A204.1 (cell line): Measurements from ENCODE around the gene AFG3L2.
A peak's percentile ranks its signal among the peaks of the same experiment; 100 is the strongest.

ENCODE experiments used
- FAIRE-seq: peaks from 2 replicates; lab custom pipeline; 2012; peaks lifted over from hg19 to GRCh38; lab: Jason Lieb, UNC

The AFG3L2 gene

GRCh38 chr18:12324991-12325725 lies 51.9 kb downstream of the AFG3L2 start:
- no peak for FAIRE-seq

- FAIRE-seq: no peak
Observed at GRCh38 chr18:12321333-12321732, 55.7 kb downstream of the AFG3L2 start.

GRCh38 chr18:12318857-12319256 lies 58.2 kb downstream of the AFG3L2 start:
- FAIRE-seq: no peak

- FAIRE-seq: no peak
Observed at GRCh38 chr18:12318334-12318697, 58.7 kb downstream of the AFG3L2 start.

- no peak for FAIRE-seq
Observed at GRCh38 chr18:12317664-12318333, 59.2 kb downstream of the AFG3L2 start.

- no peak for FAIRE-seq
Observed at GRCh38 chr18:12315911-12316310, 61.1 kb downstream of the AFG3L2 start.

GRCh38 chr18:12315490-12315889 lies 61.5 kb downstream of the AFG3L2 start:
- FAIRE-seq: no peak

- peak; percentile 34 for FAIRE-seq
Observed at GRCh38 chr18:12314591-12315305, 62.3 kb downstream of the AFG3L2 start.

- FAIRE-seq: no peak
Observed at GRCh38 chr18:12313530-12314245, 63.3 kb downstream of the AFG3L2 start.

GRCh38 chr18:12312976-12313375 lies 64.1 kb downstream of the AFG3L2 start:
- no peak for FAIRE-seq

- FAIRE-seq: no peak
Observed at GRCh38 chr18:12310762-12311161, 66.3 kb downstream of the AFG3L2 start.

- no peak for FAIRE-seq
Observed at GRCh38 chr18:12309683-12310198, 67.3 kb downstream of the AFG3L2 start.

- no peak for FAIRE-seq
Observed at GRCh38 chr18:12308386-12309100, 68.5 kb downstream of the AFG3L2 start.

- FAIRE-seq: no peak
Observed at GRCh38 chr18:12307701-12308385, 69.2 kb downstream of the AFG3L2 start, which contains the start of gene TUBB6. TSS of gene TUBB6 (plus strand) at chr18:12308241. CDS start at chr18:12308293, 52 bp downstream.

- no peak for FAIRE-seq
Observed at GRCh38 chr18:12306752-12307700, 70.0 kb downstream of the AFG3L2 start.

GRCh38 chr18:12305930-12306629 lies 70.9 kb downstream of the AFG3L2 start:
- no peak for FAIRE-seq

GRCh38 chr18:12305211-12305610 lies 71.8 kb downstream of the AFG3L2 start:
- no peak for FAIRE-seq

GRCh38 chr18:12304351-12305210 lies 72.4 kb downstream of the AFG3L2 start:
- no peak for FAIRE-seq
